NT2/D1 (cell line): ENCODE measurements around the gene KRTAP19-5.

ENCODE experiments used
- DNase-seq: peaks from one replicate; pipeline ENCODE4 v3.0.0-alpha.2; 2011; ENCODE audit warnings: low read depth, low spot score
- H3K27me3 ChIP-seq: 2 replicates; pipeline ENCODE4 v1.6.0; 2011; ENCODE audit warnings: mild to moderate bottlenecking; ENCODE audit not compliant: insufficient read length, insufficient read depth
- H3K36me3 ChIP-seq: 2 replicates; pipeline ENCODE4 v1.6.1; 2011; ENCODE audit warnings: mild to moderate bottlenecking, low read length, mixed read lengths; ENCODE audit not compliant: insufficient read depth, insufficient read length
- H3K4me1 ChIP-seq: 2 replicates; pipeline ENCODE4 v1.5.1; 2011; ENCODE audit not compliant: insufficient read depth, insufficient read length
- H3K4me3 ChIP-seq: 2 replicates; pipeline ENCODE4 v1.5.1; 2011; ENCODE audit warnings: low read depth; ENCODE audit not compliant: insufficient read length
- H3K9ac ChIP-seq: 2 replicates; pipeline ENCODE4 v1.6.0; 2011; ENCODE audit warnings: low read depth; ENCODE audit not compliant: insufficient read length
- H3K9me3 ChIP-seq: 2 replicates; pipeline ENCODE4 v1.5.1; 2011; ENCODE audit warnings: mild to moderate bottlenecking, low read length; ENCODE audit not compliant: insufficient read depth
- SUZ12 ChIP-seq: IDR thresholded peaks from 2 replicates; pipeline ENCODE4 v1.6.1; 2011; ENCODE audit not compliant: insufficient read length, insufficient read depth; ENCODE audit errors: extremely low read depth
- YY1 ChIP-seq: IDR thresholded peaks from 2 replicates; pipeline ENCODE4 v1.6.1; 2011; ENCODE audit not compliant: insufficient read length, insufficient read depth
- ZNF274 ChIP-seq: IDR thresholded peaks from 2 replicates; pipeline ENCODE4 v1.6.1; 2011; ENCODE audit warnings: mild to moderate bottlenecking, low read depth, low read length

Gene KRTAP19-5

DNA sequence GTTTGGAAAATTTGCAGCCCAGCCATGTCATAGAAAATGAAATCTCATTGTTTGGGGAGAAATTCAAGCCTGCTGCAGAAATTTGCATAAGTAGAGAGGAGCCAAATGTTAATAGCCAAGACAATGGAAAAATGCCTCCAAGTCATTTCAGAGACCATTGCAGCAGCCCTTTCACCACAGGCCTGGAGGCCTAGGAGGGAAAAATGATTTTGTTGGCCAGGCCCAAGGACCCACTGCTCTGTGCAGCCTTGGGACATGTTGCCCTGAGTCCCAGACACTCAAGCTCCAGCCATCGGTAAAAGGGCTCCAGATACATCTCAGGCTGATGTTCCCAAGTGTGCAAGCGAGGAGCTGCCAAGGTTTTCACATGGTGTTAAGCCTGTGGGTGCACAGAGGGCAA, 15.8 kb downstream of the KRTAP19-5 start:
- Histone ChIP-seq H3K36me3 (no peaks in the 10 kb centered on the region), H3K9me3 (peaks cover 30% of the 10 kb centered on the region), H3K4me3 (no peak overlapping the region), H3K4me1 (no peaks in the 10 kb centered on the region), H3K9ac (no peak overlapping the region), H3K27me3 (no peaks in the 10 kb centered on the region)
- DNase-seq: no peak
- TF ChIP-seq ZNF274: no peak
- TF ChIP-seq SUZ12: no peak
- TF ChIP-seq YY1: no peak

DNA sequence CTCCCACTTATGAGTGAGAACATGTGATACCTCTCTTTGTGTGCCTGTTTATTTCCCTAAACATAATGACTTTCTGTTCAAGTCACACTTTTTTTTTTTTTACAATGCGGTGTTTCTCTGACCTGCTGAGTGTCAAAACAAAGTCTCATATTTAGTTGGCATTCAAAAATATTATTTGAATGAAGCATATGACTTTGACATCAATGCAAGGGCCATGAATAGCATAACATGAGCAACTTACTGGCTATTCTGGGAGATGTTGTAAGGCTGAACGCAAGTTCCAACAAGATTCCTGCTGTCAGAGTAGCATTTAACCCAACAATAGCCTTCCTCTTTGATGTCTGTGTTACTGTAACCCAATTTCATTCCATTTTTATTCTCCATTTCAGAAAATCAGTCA, 19.8 kb downstream of the KRTAP19-5 start:
- Histone ChIP-seq H3K4me3 (no peak overlapping the region), H3K4me1 (no peaks in the 10 kb centered on the region), H3K27me3 (no peaks in the 10 kb centered on the region), H3K9me3 (peaks cover 20% of the 10 kb centered on the region), H3K9ac (no peak overlapping the region), H3K36me3 (no peaks in the 10 kb centered on the region)
- DNase-seq: no peak
- TF ChIP-seq YY1: no peak
- TF ChIP-seq SUZ12: no peak
- no peak for TF ChIP-seq ZNF274

DNA sequence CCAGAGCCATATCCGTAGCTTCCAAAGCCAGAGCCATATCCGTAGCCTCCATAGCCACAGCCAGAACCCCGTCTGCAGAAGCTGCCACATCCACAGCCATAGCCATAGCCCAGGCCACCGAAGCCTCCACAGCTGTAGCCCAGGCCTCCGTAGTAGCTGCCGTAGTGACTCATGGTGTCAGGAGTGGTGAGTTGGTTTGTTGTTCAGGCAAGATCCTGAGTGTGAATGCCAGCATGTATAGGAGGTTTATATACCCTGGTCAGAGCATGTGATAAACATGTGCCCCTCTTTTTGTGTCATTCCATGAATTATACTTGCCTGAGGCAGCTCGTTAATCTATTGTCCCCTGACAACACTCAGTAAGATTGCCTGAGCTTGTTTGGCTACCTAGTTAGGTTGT, 21.8 kb downstream of the KRTAP19-5 start, which contains the start of gene KRTAP19-1:
Gene KRTAP19-1, minus strand, starts transcription at position 223 of the 400 bp plus-strand sequence. Its CDS starts 50 bp downstream, at position 173.
- DNase-seq: no peak
- Histone ChIP-seq H3K9ac (no peak within 1 kb of the TSS), H3K36me3 (no peaks in the 10 kb centered on the region), H3K4me3 (no peak within 1 kb of the TSS), H3K9me3 (peaks cover 2% of the 10 kb centered on the region; the same call in 1 of the 2 replicates), H3K4me1 (no peaks in the 10 kb centered on the region), H3K27me3 (no peaks in the 10 kb centered on the region)
- TF ChIP-seq YY1: no peak
- no peak for TF ChIP-seq ZNF274
- TF ChIP-seq SUZ12: no peak

DNA sequence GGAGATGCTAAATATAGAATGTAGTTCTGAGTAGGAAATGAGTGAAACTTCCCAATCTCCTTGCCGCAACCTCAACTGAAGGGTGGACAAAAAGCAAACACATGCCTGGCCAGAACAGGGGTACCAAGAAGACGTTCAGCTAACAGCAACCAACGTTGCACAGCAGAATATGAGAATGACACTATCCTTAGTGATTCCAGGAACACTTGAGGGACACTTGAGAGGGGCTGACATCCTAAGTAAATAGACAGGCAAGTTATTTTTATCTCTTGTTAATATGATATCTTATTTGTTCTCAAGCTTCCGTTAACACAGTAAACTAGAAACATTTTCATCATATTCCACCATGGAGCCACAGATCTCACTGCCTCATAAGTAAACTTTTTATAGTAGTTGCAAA, 22.7 kb downstream of the KRTAP19-5 start:
- TF ChIP-seq ZNF274: no peak
- TF ChIP-seq SUZ12: no peak
- no peak for TF ChIP-seq YY1
- Histone ChIP-seq H3K4me3 (no peak overlapping the region), H3K36me3 (no peaks in the 10 kb centered on the region), H3K27me3 (no peaks in the 10 kb centered on the region), H3K9me3 (no peaks in the 10 kb centered on the region), H3K4me1 (no peaks in the 10 kb centered on the region), H3K9ac (no peak overlapping the region)
- DNase-seq: no peak

DNA sequence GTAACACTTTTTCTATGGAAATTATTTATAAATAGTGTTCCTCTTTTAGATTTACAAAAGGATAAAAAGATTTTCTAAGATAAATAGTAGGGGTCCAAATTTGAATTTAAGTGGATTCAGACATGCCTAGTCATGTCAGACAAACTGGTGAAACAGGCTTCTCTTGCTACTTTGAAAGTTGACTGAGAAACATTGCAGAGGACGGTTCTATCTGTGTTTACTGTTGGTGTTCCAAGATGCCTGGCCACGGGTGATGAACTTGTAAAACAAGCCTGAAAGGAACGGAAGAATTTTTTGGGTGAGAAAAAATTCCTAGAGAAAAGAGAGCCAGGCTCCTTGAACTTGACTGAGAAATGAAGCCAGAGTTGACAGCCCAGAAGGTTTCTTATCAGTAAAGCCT, 23.9 kb downstream of the KRTAP19-5 start:
- no peak for DNase-seq

DNA sequence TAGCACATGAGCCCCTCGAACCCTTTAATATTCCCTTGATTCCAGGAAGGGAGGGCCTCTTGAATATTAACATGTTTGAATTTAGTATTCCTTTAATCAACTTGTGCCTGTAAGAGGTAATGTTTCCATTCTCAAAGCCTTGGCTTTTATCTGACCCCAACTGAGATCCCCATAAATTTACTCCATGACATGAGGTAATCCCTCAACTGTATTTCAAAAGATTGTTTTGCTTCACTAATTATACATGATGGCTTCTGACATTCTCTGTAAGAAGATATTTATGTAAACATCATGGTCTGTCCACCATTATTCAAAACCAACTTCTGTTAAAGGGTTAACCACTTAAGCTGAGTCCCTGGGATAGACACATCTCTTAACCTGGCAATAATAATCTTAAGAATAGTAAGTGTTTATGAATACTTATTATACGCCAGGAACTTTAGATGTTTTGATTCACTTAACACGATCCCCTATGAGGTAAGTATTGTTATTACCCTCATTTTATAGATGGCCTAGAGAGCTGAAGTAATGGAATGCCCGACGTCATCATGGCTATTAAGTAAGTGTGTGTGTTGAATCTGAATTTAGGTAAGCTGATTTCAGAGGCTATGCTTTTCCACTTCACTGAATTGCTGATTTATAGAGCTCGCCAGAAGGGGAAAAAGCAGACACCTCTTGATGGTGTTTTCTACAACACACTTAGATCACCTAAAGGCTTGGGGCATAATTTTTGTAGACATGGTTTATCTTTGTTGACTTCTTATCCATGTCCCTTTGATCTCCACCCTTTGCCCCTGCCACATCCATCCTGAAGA, 32.8 kb downstream of the KRTAP19-5 start:
- H3K9me3 ChIP-seq: no peaks in the 10 kb centered on the region
- no peak for DNase-seq
- H3K9ac ChIP-seq: no peak overlapping the region
- TF ChIP-seq YY1 (no peak), ZNF274 (no peak), SUZ12 (no peak)
- H3K4me1 ChIP-seq: no peaks in the 10 kb centered on the region
- no peaks in the 10 kb centered on the region for H3K27me3 ChIP-seq
- no peak overlapping the region for H3K4me3 ChIP-seq
- H3K36me3 ChIP-seq: no peaks in the 10 kb centered on the region

More for the DNA sequence above, 23.9 kb downstream of the KRTAP19-5 start:
- Histone ChIP-seq H3K9ac (no peak overlapping the region), H3K4me1 (no peaks in the 10 kb centered on the region), H3K4me3 (no peak overlapping the region), H3K27me3 (no peaks in the 10 kb centered on the region), H3K36me3 (no peaks in the 10 kb centered on the region), H3K9me3 (no peaks in the 10 kb centered on the region)
- TF ChIP-seq ZNF274 (no peak), YY1 (no peak), SUZ12 (no peak)

DNA sequence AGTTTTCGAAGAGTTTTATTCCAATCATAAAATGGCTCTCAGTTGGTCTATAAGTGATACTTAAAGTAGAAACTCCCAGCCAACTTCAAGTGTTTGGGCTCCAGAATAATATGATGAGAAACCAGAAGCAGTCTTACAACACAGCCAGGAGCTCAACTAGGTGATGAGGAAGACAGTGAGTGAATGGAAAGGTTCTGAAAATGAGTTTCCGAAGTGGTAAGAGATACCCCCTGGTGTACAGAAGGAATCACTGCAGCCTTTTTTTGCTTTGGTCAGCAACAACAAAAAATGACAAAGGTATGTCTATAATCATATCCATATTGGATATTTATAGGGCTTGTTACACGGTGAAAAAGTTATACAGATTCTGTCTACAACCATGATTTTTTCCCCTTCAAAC, 38.2 kb downstream of the KRTAP19-5 start:
- no peak overlapping the region for H3K9ac ChIP-seq
- H3K36me3 ChIP-seq: no peaks in the 10 kb centered on the region
- no peaks in the 10 kb centered on the region for H3K27me3 ChIP-seq
- peak; percentile 18 for DNase-seq
- no peaks in the 10 kb centered on the region for H3K9me3 ChIP-seq
- no peaks in the 10 kb centered on the region for H3K4me1 ChIP-seq
- no peak for TF ChIP-seq ZNF274
- no peak overlapping the region for H3K4me3 ChIP-seq
